Measurements from ENCODE around the gene BAHCC1.
"Not testable (repeated sequence)": the region's sequence is repeated elsewhere in the genome, so short reads cannot be mapped to it uniquely, and the experiment has no call there.

DNA sequence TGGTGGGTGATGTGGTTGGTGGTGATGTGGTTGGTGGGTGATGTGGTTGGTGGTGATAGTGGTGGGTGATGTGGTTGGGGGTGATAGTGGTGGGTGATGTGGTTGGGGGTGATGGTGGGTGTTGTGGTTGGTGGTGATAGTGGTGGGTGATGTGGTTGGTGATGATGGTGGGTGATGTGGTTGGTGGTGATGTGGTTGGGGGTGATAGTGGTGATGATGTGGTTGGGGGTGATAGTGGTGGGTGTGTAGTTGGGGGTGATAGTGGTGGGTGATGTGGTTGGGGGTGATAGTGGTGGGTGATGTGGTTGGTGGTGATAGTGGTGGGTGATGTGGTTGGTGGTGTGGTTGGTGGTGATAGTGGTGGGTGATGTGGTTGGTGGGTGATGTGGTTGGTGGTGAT lies 29.8 kb downstream of the BAHCC1 start:
- TF ChIP-seq POLR2A (IDR thresholded peaks at IDR 0.05; ENCODE audit: low read depth, low read length); POLR2AphosphoS5 (IDR thresholded peaks at IDR 0.05; ENCODE audit: low read depth, low read length); TAF1 (IDR thresholded peaks at IDR 0.05; ENCODE audit: borderline replicate concordance, low read depth, low read length): not testable (repeated sequence)

Data from GM12892 (cell line).